ENCODE results near the gene SYNGR3. TPM values are rescaled to one million over a fixed set of nuclear protein-coding genes. Genes with fewer than 3 reads are reported as not detected.

Gene SYNGR3
- total RNA-seq, 1 donor: 4.3 TPM

GRCh38 chr16:1991135-1991551, 1.4 kb downstream of the SYNGR3 start:
- DNase-seq (ENCODE audit: low read depth in 2 of 3, low spot score in 2 of 3): peak in 1 of 3 donors; percentile 32

- DNase-seq (ENCODE audit: low read depth in 2 of 3, low spot score in 2 of 3): no peak
These were observed 1.8 kb downstream of the SYNGR3 start for GRCh38 chr16:1991588-1991947.

GRCh38 chr16:1991948-1992703, 2.4 kb downstream of the SYNGR3 start:
- peak; percentile 94 to 97 (median 96) for DNase-seq (ENCODE audit: low read depth in 2 of 3, low spot score in 2 of 3)

GRCh38 chr16:1992704-1993317, 3.0 kb downstream of the SYNGR3 start:
- no peak for DNase-seq (ENCODE audit: low read depth in 2 of 3, low spot score in 2 of 3)

GRCh38 chr16:1993731-1994131, 4.0 kb downstream of the SYNGR3 start:
- DNase-seq (ENCODE audit: low read depth in 2 of 3, low spot score in 2 of 3): no peak

DNA sequence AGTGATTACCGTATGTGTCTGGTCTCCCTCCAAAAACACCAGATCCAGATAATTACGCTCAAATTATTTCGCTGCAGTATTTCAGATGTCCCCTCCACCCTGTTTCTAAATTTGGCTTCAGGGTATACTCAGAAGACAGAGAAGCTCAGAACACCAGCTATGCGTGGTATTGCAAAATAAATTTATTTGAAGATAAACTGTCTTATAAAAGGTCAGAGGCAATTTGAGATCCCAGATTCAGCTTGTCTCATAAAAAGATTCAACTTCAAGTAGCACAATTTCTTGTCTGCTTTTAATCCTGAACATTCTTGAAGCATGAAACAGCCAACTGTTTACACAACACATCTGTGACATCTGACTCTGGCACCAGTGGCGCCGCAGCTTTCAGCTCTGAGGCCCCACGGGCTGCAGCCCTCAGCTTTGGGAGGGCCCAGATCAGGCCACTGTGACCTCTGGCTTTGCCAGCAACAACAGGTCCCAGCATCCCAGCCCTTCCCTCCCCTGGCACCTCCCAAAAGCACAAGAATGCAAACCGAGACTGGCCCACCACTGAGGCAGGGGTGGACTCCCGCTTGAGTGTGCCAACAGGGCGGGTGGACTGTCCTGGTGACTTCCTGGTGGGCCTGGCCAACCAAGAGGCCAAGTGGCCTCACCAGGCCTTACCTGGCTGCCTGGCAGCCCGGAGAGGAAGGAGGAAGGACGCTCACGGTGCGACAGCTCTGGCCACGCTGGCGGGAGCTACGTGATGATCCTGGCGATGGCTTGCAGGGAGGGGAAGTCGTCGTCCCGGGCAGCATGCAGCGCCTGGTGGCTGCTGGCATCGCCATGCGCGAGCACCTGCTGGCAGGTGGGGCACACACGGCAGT, 8.0 kb downstream of the SYNGR3 start:
- no peak for DNase-seq (ENCODE audit: low read depth in 2 of 3, low spot score in 2 of 3)

DNA sequence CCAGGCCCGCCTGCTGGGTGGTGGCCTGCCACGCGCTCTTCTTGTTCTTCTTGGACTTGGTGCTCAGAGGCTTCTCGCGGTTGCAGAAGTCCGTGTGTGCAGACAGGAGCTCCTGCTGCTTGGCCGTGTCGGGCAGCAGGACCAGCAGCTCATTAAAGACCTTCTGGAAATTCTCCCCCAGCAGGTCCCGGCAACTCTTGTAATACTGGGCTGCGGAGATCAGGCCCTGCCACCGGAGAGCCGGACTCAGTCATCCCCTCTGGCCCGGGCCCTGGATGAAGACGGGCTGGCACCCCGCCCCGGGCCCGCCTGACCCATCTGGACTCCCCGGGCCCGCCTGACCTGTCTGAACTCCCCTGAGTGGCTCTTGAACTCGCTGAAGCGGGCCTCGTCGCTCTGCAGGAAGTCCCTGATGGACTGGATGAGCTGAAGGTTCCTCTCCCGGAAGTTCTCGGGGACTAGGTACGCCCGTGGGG, 8.6 kb downstream of the SYNGR3 start:
- no peak for DNase-seq (ENCODE audit: low read depth in 2 of 3, low spot score in 2 of 3)

GRCh38 chr16:1998852-1999801, 9.4 kb downstream of the SYNGR3 start:
- no peak for DNase-seq (ENCODE audit: low read depth in 2 of 3, low spot score in 2 of 3)

DNA sequence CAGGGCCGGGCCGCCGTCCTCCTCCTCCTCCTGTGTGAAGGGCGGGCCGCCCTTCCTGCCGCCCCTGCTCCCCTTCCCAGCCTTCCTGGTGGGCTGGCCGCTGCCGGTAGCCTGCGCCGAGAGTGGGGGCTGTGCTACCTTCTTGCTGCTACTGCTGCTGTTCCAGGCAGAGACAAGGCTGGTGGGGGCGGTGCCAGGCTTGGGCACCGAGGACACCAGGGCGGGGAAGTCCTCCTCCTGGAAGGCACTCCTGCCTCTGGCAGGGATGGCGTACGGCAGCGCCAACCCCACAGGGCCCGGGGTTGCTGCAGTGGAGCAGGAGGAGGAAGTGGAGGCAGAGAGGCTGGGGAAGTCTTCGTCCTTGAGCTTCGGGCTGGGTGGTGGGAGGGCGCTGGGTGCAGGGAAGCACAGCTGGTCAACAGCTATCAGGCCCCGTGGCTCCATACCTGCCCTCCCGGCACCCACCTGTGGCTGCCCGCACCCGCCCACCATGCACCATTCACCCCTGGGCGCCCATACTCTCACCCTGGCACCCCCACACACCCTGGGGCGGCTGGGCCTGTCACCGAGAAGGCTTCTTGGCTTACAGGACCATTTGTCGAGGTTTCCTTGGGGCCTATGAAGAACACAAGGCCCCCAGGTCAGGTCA, 10.2 kb downstream of the SYNGR3 start:
- no peak for DNase-seq (ENCODE audit: low read depth in 2 of 3, low spot score in 2 of 3)

GRCh38 chr16:2001035-2001434, 11.3 kb downstream of the SYNGR3 start:
- no peak for DNase-seq (ENCODE audit: low read depth in 2 of 3, low spot score in 2 of 3)

DNA sequence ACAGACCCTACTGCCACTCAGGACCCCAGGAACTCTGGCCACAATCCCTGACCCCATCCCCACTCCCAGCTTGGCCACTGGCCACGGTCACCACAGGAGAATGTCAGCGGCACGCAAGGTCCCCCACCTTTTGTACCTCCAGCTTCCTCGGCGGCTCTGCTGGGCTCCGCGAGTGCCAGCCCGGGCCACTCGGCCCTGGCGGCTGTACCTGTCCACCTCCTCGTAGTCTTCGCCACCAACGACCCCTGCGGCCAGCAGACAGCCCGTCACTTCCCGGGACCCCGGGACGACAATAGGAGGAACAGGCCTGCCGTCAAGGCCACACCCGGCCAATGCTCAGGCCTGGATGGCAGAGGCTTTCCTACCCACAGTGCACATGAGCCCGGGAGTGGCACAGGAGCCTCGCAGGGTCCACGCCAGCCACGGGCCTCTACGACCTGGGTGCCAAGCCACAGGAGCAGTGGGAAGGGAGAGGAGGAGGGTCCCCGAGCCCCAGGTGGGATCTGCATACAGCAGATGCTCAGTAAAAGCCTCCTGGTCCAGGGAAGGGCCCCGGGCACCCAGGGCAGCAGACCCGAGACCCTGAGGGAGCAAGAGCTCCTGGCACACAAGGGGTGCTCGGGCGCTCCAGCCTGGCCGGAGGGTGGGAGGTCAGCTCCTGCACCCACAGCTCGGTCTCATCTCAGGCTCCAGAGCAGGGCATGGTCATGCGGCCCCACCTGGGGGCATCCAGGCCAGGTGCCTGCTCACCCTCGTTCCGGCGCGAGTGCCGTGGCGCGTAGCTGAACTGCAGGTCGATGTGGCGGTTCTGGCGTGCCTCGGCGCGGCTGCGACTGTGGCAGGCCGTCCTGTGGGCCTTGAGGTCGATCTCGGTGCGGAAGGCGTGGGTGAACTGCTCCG, 11.9 kb downstream of the SYNGR3 start:
- no peak for DNase-seq (ENCODE audit: low read depth in 2 of 3, low spot score in 2 of 3)

DNA sequence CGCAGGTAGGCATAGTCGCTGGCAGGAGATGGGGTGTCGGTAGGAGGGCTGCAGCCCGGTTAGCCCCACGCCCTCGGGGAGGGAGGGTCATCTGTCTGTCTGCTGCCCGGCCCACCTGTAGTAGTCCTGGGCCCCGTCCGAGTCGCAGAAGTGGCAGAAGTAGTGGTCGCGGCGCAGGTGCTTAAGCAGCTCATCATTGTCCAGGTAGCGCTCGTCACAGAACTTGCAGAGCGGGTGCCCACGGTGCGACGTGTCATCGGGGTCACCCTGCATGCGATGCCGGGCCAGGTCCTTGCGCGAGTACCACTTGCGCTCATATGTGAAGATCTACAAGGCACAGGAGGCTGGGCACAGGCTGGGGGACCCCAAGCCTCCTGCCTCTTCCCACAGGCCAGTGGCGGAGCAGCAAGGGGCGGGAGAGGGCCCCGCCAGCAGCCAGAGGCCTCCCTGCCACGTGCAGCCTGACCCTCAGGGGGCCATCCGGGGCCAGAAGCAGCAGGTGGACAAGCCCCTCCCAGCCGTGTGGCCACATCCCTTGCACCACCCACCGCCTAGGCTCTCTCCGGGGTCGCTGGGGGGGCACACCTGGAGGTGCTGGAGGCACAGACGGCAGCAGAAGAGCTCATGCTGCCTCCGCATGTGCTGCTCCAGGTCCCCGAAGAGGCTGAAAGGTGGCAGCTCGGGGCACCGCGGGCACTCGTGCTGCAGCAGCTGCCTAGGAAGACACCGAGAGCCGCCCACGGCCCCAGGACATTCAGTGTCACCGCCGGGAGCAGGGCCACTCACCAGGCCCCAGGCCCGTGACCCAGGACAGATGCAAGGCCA, 12.8 kb downstream of the SYNGR3 start:
- DNase-seq (ENCODE audit: low read depth in 2 of 3, low spot score in 2 of 3): no peak

DNA sequence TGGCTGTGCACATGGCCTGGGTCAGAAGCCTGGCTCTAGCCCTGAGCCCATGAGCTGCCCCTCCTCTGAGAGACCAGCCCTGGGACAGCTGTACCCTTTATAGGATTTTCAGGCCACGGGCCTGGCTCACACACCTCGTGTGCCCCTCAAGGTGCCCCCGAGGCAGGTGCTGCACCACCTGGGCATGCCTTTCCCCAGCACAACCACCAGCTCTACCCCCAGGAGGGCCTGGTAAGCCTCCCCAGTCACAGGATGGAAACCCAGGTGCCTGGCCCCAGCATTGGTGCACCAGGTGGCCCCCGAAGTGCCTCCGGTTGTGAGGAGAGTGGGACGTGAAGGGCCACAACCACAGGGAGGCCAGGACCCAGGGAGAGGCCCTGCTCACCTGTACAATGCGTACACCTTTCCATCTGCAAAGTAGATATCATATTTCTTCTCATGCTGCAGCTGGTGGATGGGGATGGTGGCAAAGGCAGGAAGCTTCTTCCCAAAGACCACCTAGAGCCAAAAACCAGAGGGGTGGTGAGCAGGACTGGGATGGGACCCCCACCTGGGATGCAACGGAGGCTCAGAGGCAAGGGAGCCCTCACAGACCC, 13.6 kb downstream of the SYNGR3 start:
- no peak for DNase-seq (ENCODE audit: low read depth in 2 of 3, low spot score in 2 of 3)

DNA sequence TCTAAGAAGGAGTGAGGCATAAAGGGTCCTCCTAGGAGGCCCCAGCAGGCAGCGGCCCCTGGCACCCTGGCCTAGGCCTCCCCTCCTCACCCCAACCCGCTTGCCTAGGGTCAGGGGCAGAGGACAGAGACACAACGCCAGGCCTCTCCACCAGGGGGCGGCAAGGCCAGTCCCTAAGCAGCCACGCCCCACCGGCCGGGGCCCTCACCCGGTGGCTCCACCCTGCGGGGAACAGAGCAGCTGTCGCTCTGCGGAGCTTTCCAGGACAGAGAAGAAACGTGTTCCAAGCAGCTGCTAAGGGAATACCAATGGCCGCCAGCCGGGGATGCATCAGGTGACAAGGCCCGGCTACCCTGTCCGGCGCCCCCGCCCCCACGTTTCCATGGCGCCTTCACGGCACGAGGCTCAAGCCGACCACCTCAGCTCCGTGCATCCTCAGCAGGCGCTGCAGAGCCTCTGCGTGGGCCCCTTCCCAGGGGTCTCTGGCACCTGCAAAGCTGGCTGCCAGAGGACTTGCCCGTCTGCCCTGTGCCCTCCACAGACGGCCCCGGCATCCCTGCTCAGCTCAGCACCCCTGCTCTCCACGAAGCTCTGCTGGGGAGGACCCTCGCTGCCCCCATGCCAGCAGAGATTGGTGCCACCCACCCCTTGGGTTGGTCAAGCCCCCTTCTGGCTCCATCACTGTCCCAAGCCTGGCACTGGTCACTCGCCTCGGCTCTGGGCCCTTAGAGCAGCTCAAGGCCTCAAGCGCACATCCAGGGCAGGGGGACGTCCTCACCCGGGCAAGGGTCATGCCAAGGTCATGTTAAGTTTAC, 14.3 kb downstream of the SYNGR3 start:
- DNase-seq (ENCODE audit: low read depth in 2 of 3, low spot score in 2 of 3): peak; percentile 72 to 92 (median 87)

GRCh38 chr16:2004795-2005517, 15.2 kb downstream of the SYNGR3 start:
- DNase-seq (ENCODE audit: low read depth in 2 of 3, low spot score in 2 of 3): no peak

DNA sequence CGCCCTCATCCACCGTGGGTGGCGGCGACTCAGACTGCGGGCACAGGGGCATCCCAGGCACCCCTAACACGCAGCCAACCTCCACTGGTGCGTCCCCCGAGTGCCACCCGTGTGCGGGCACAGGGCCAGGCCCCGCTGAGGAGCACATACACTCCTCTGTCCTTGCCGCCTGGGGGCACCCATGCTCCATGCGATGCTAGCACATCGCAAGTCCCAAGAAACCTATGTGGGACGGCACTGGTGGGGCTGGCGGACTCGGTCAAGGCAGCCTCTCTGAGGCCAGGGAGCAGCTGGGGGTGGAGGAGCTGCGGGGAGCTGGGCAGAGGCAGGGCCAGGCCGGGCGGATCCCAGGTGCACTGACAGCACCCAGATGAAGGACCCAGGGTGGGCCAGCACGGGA, 15.9 kb downstream of the SYNGR3 start:
- peak in 2 of 3 donors; percentile 77 to 90 for DNase-seq (ENCODE audit: low read depth in 2 of 3, low spot score in 2 of 3)
